HepG2 (cell line): ENCODE results near the gene MTHFSD. TPM values are rescaled to one million over a fixed set of nuclear protein-coding genes. Genes with fewer than 3 reads are reported as not detected.

Source experiments
- ATAC-seq: fragments of 200-7000 bp; cut with Tn5 transposase; 3 replicates; pipeline ENCODE4 v1.9.1; 2020; ENCODE audit warnings: mild to moderate bottlenecking, moderate library complexity
- BruUV-seq: library from RNA; stranded (reverse); fragments of 400-500 nt; replicated peaks from 2 replicates; lab custom pipeline; 2021; lab: Mats Ljungman, UMichigan
- CTCF ChIA-PET: fragments of 300-600 bp; formaldehyde crosslinking; extraction: SDS; loops from one replicate; lab custom pipeline; 2021; ENCODE audit warnings: low total read pairs, inconsistent platforms, low intra/inter-chr PET ratio; lab: Yijun Ruan, JAX
- POLR2A ChIA-PET: fragments of 350-600 bp; sonication (Branson Sonifier 250); formaldehyde crosslinking; loops from one replicate; lab custom pipeline; 2020; ENCODE audit warnings: antibody characterized with exemption, inconsistent platforms; lab: Yijun Ruan, JAX
- DNase-seq: peaks from one replicate; pipeline ENCODE4 v3.0.0-alpha.2; 2015; ENCODE audit warnings: low spot score
- FAIRE-seq: peaks from 3 replicates; lab custom pipeline; 2011; peaks lifted over from hg19 to GRCh38; lab: Jason Lieb, UNC
- H2AFZ ChIP-seq: one replicate; pipeline ENCODE4 v1.6.1; 2011; ENCODE audit warnings: low read length, inconsistent platforms
- H3K27ac ChIP-seq: fragments of 300-600 bp; 3 replicates; pipeline ENCODE4 v1.8.0; 2011; ENCODE audit warnings: mixed run types, mild to moderate bottlenecking, mixed read lengths, low read length, inconsistent platforms; ENCODE audit not compliant: insufficient read depth; ENCODE audit errors: extremely low read length
- H3K27me3 ChIP-seq, 2 experiments: fragments of 200-600 bp in 1 of 2; 2 replicates in 1 of 2; 3 replicates in 1 of 2; pipeline versions ENCODE4 v1.6.0 to v1.8.0; 2011; ENCODE audit warnings: low read length in 2 of 2, mild to moderate bottlenecking in 2 of 2, moderate library complexity in 2 of 2, inconsistent platforms in 1 of 2; ENCODE audit not compliant: insufficient read depth in 2 of 2, control insufficient read depth in 1 of 2
- H3K36me3 ChIP-seq, 2 experiments: fragments of 200-600 bp in 1 of 2; replicated peaks in 1 of 2; 2 replicates in 1 of 2; 3 replicates in 1 of 2; pipeline versions ENCODE4 v1.5.1 to v1.8.0; 2011; ENCODE audit warnings: low read length in 2 of 2, inconsistent platforms in 1 of 2; ENCODE audit not compliant: insufficient read depth in 2 of 2, control insufficient read depth in 1 of 2
- H3K4me1 ChIP-seq: 2 replicates; pipeline ENCODE4 v1.5.1; 2012; ENCODE audit warnings: low read length, inconsistent platforms; ENCODE audit not compliant: insufficient read depth
- H3K4me2 ChIP-seq: 2 replicates; pipeline ENCODE4 v1.6.0; 2011; ENCODE audit warnings: low read depth, low read length, inconsistent platforms
- H3K4me3 ChIP-seq, 3 experiments: fragments of 200-600 bp in 1 of 3; sonication (generic), shearing (Covaris generic) in 1 of 3; replicated peaks in 1 of 3; 2 replicates each; pipeline ENCODE4 v1.5.1; 2011 to 2016; ENCODE audit warnings: low read length in 3 of 3, inconsistent platforms in 2 of 3, low read depth in 2 of 3, mild to moderate bottlenecking in 2 of 3, control low read depth in 1 of 3, mixed read lengths in 1 of 3; ENCODE audit not compliant: insufficient read depth in 1 of 3
- H3K79me2 ChIP-seq: one replicate; pipeline ENCODE4 v1.6.1; 2011; ENCODE audit warnings: low read length, inconsistent platforms; ENCODE audit not compliant: insufficient read depth
- H3K9ac ChIP-seq: 2 replicates; pipeline ENCODE4 v1.6.0; 2011; ENCODE audit warnings: mild to moderate bottlenecking, low read depth, low read length, inconsistent platforms; ENCODE audit not compliant: insufficient read depth
- H3K9me3 ChIP-seq: 2 replicates; pipeline ENCODE4 v1.5.1; 2012; ENCODE audit warnings: mild to moderate bottlenecking, low read length
- H4K20me1 ChIP-seq: 2 replicates; pipeline ENCODE4 v1.6.0; 2011; ENCODE audit warnings: inconsistent platforms, mild to moderate bottlenecking, low read length, moderate library complexity; ENCODE audit not compliant: insufficient read depth
- AGO2 ChIP-seq: fragments of 200-400 bp; formaldehyde crosslinking; optimal IDR thresholded peaks from 2 replicates; pipeline ENCODE3; 2017; ENCODE audit warnings: mild to moderate bottlenecking, low read depth, low read length, moderate library complexity
- BCLAF1 ChIP-seq: fragments of 450-650 bp; IDR thresholded peaks from 2 replicates; pipeline ENCODE4 v1.6.1; 2017; ENCODE audit warnings: mild to moderate bottlenecking
- GATAD2A ChIP-seq: IDR thresholded peaks from 2 replicates; pipeline ENCODE4 v1.6.1; 2016
- HIC2 ChIP-seq: sonication (generic); formaldehyde crosslinking; IDR thresholded peaks from 2 replicates; pipeline ENCODE4 v1.9.0; 2022; ENCODE audit warnings: low read depth, missing genetic modification reagents
- JUNB ChIP-seq: sonication (generic); formaldehyde crosslinking; IDR thresholded peaks from 2 replicates; pipeline ENCODE4 v1.8.0; 2022; ENCODE audit warnings: missing genetic modification reagents, mild to moderate bottlenecking, borderline replicate concordance
- KAT8 ChIP-seq: IDR thresholded peaks from 2 replicates; pipeline ENCODE4 v1.6.1; 2016; ENCODE audit warnings: missing genetic modification reagents, missing compliant biosample characterization
- MXD3 ChIP-seq: IDR thresholded peaks from 2 replicates; pipeline ENCODE4 v1.6.1; 2016; ENCODE audit warnings: mild to moderate bottlenecking, missing biosample characterization, missing genetic modification reagents
- MYC ChIP-seq: sonication (generic); formaldehyde crosslinking; IDR thresholded peaks from 2 replicates; pipeline ENCODE4 v1.9.0; 2021; ENCODE audit warnings: missing genetic modification reagents, borderline replicate concordance
- RARA ChIP-seq: IDR thresholded peaks from 2 replicates; pipeline ENCODE4 v1.6.1; 2016; ENCODE audit warnings: missing genetic modification reagents, missing compliant biosample characterization
- SALL2 ChIP-seq: sonication (generic); formaldehyde crosslinking; IDR thresholded peaks from 2 replicates; pipeline ENCODE4 v1.8.1; 2023; ENCODE audit warnings: mild to moderate bottlenecking, missing genetic modification reagents, inconsistent platforms
- ZNF652 ChIP-seq: IDR thresholded peaks from 2 replicates; pipeline ENCODE4 v1.6.1; 2016; ENCODE audit warnings: low read depth, borderline replicate concordance
- ZNF746 ChIP-seq: sonication (generic); formaldehyde crosslinking; IDR thresholded peaks from 2 replicates; pipeline ENCODE4 v1.8.0; 2022; ENCODE audit warnings: mild to moderate bottlenecking, missing genetic modification reagents
- WGBS: methylation state at CpG from one replicate; pipeline ENCODE4 v1.1.6; 2017; ENCODE audit warnings: low lambda C conversion rate; 5-methylcytosine and 5-hydroxymethylcytosine counted together
- in situ Hi-C: cut with HindIII; loops from 2 replicates; pipeline ENCODE4 v1.10.0; 2017; ENCODE audit warnings: low pct_unique_long_range_greater_than_20kb; ENCODE audit not compliant: extremely low pct_ligation_motif_present
- intact Hi-C: fragments of 100-400 bp; cut with micrococcal nuclease; formaldehyde crosslinking; loops from one replicate; pipeline ENCODE4 v1.10.0; 2022; ENCODE audit not compliant: unreplicated experiment
- polyA plus RNA-seq, 8 experiments: library from polyadenylated mRNA; depleted of rRNA in 3 of 8; stranded (reverse) in 7 of 8; unstranded in 1 of 8; fragments of >200 nt; fragmentation: Illumina TruSeq in 4 of 8; extraction: Trizol in 4 of 8; gene quantifications; 2 replicates each; pipeline versions ENCODE4 v1.2.1 to v1.2.3, GENCODE V29; 2011 to 2016; ENCODE audit warnings: low read depth in 4 of 8, missing spikeins in 1 of 8, mixed read lengths in 1 of 8; ENCODE audit not compliant: insufficient read depth in 1 of 8
- total RNA-seq, 5 experiments: library from RNA; depleted of rRNA; stranded (reverse); fragments of >200 nt; fragmentation: Illumina TruSeq; extraction: Trizol; gene quantifications; 2 replicates each; pipeline ENCODE4 v1.2.3, GENCODE V29; 2016; ENCODE audit warnings: low read depth in 1 of 5

The MTHFSD gene
- total and polyA plus RNA-seq, 2 of the 13 experiments (the other 11 are each of a cell fraction or from before 2014, with no cell fraction given), result 14.2 to 16.3 TPM

- 53% methylated on average over 24 of the region's 29 CpGs for WGBS
- DNase-seq, result no peak
- H3K4me3 ChIP-seq, result no peak overlapping the region
- TF ChIP-seq MXD3 (no peak), MYC (CRISPR knock-in tag) (no peak), SALL2 (CRISPR knock-in tag) (no peak), HIC2 (CRISPR knock-in tag) (no peak), ZNF746 (CRISPR knock-in tag) (no peak), GATAD2A (CRISPR knock-in tag) (no peak), RARA (CRISPR knock-in tag) (no peak), JUNB (no peak), BCLAF1 (no peak), ZNF652 (CRISPR knock-in tag) (no peak), KAT8 (CRISPR knock-in tag) (no peak), AGO2 (no peak)
- no peak for ATAC-seq
- H3K36me3 ChIP-seq, result no peaks in the 10 kb centered on the region
- H2AFZ ChIP-seq, result no peak overlapping the region
- ChIA-PET CTCF (no interaction called here), POLR2A (no interaction called here)
- H3K79me2 ChIP-seq, result no peaks in the 10 kb centered on the region
- no peak overlapping the region for H3K27ac ChIP-seq
- H3K4me2 ChIP-seq, result no peak overlapping the region
- H3K9me3 ChIP-seq, result no peaks in the 10 kb centered on the region
- H3K27me3 ChIP-seq, result peaks cover 18 to 88% of the 10 kb centered on the region in 2 experiments
- in situ Hi-C loops, result loop anchor here (5.0 to 25.0 kb wide), 4 partner anchors 173 to 703 kb away; no protein-coding TSS in a partner anchor
- no peaks in the 10 kb centered on the region; the same call in 1 of the 2 replicates for H4K20me1 ChIP-seq
- BruUV-seq, result no TSS peak
- no peak overlapping the region for H3K9ac ChIP-seq
- peaks cover 9% of the 10 kb centered on the region for H3K4me1 ChIP-seq
- FAIRE-seq, result no peak
- intact Hi-C loops, result no loop called here
Measured at GRCh38 chr16:86515413-86515776, 39.6 kb downstream of the MTHFSD start.
